NCI-H1105 (cell line): ENCODE results near the gene LRG1.

Experiments
- DNase-seq: peaks from one replicate; lab custom pipeline; 2025; lab: John Stamatoyannopoulos, UW

LRG1 gene

DNA sequence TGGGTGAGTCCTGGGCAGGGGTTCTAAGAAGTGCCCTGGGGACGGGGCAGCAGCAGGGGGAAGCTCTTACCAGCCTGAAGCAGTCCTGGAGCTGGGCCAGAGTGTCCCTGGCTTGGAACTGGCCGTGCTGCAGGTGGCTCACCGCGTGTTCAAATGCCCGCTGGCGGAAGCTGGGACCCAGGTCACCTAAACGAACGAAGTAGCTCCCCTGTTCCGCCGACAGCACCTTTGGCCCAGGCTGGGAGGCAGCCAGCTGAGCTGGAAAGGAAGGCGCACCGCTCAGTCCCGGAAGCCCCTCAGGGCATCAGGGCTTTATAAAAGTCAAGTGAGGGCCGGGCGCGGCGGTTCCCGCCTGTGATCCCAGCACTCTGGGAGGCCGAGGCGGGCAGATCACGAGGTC, 31.1 kb downstream of the LRG1 start:
- DNase-seq, result no peak

DNA sequence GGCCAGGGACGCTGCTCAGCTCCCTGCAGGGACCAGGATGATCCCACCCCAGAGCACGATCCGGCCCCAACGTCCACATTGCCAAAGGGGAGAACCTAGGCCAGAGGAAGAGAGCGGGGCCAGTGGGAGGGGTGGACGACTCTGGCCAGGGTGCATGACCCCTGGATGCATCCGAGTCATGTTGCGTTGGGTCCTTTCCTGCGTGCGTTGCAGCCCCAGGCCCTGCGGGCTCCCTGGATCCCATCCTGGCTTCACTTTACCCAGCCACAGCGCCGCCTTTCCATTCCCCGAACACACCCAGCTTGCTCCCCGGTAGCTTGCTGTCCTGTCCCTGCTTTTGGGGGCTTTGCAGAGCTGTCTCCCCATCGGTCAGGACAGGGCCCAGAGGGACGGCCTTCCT, 32.0 kb downstream of the LRG1 start:
- no peak for DNase-seq

DNA sequence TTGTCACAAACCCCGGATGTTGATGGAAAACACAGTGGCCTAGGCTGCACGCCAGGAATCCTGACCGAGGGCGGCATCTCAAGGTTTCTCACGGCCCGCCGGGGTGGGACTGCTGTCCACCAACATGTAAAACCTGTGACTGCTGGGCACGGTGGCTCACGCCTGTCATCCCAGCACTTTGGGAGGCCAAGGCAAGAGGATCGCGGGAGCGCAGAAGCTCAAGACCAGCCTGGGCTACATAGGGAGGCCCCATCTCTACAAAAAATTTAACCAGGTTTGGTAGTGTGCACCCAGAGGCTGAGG, 32.7 kb downstream of the LRG1 start:
- DNase-seq, result no peak

DNA sequence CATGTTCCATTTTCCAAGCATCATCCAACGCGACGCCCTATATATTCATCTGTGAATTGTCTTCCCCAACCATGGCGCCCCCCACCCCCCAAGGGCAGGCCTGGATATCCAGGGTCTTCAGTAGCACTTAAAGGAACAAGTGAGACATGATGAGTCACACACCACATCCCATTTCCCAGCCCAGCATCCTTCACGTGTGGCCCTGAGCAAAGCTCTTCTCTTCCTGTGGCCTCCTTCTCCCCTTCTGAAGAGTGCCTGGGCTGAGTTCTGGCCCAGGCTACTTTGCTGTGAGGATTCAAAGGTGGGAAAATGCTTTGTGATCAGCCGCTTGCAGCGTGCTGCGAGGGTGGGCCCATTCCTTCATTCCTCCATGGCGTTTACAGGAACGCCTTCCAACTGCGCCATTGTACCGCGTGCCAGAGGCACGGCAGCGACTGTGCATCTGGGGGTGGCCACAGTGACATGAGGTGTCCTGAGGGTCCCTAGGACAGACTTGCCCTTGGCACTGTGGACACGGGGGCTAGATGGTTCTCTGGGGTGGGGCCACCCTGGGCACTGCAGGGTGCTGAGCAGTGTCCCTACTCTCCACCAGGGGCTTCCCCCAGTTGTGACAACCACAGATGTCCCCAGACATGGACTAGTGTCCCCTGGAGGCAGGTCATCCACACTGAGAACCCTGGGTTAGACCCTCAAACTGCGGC, 33.2 kb downstream of the LRG1 start:
- no peak for DNase-seq

DNA sequence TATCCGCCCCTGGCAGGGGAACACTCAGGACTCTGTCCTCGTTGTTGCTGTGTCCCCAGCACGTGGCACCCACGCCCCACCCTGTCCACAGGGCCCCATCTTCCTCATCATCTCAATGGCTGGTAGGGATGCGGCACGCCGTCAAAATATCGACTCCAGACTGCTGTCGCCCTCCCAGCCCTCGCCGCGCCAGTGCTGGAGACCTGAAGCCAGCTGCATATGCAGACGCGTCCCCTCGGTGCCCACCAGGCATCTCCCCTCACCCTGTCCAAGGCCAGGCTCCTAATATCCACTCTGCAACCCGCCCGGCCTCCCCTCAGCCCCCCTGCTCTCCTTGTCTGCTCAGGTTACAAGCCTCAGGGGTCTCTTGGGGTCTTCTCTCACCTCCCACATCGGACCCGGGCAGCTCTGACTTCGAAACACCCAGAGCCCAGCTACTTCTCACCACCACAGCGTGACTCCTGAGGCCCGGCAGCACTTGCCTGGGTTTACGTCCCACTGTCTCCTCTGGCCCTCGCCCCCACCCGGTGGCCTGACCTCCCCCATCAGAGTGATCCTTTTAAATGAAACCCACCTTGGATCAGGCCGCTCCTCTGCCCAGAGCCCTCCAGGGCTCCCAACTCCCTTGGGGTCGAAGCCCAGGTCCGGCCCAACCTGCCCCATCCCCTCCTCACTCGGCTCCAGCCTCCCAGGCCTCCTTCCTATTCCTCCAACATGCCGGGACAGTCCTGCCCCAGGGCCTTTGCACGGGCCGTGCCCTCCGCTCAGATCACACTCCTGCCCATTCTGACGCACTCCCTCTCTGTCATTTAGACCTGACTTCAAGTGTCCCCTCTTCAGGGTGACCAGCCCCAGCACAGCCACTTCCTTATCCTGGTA, 34.0 kb downstream of the LRG1 start:
- DNase-seq, result no peak

DNA sequence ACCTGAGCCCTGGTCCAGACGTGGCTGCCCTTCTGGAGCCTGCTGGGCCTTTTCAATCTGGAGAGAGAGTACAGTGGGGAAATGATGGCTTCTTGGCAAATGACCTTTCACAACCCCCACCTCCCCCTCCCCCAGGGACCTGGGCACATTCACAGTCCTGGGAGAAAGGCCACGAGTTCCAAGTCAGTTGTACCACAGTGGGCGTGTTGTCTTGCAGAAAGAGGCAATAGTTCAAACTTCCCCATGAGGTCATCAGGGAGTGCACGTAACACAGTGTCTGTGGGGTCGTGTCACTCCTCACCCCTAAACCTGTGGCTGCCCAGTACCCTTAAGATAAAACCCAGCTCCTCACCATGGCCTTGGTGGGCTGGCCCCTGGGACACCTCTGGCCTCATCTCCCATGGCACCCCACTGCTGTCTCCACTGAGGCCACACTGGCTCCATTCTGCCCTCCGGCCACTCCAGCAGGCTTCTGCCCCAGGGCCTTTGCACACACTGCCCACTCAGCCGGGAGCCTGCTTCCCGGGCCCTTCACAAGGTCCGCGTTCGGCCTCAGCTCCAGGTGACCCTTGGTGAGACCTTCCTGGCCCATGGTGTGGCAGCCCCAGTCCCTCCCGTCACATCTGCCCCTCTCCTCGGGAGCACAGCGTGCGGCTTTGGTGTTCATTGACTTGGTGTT, 34.8 kb downstream of the LRG1 start:
- DNase-seq, result no peak

DNA sequence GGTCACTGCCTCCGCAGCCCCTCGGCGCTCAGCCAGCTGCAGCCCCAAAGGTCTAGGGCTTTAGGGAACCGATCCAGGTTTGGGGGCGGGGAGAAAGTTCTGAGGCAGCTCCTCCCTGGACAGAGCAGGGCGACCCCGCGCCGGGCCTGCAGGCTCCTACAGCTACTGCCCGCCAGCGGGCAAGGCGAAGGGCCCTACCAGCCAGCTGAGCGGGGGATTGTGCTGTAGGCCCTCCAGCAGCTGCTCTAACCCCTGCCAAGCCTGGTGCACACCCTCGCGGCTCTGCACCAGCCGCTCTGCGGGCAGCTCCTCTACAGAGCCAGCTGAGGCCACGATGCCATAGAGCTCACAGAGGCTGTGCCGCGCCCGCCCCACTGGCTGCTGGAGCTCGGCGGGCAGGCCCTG, 35.5 kb downstream of the LRG1 start:
- no peak for DNase-seq

DNA sequence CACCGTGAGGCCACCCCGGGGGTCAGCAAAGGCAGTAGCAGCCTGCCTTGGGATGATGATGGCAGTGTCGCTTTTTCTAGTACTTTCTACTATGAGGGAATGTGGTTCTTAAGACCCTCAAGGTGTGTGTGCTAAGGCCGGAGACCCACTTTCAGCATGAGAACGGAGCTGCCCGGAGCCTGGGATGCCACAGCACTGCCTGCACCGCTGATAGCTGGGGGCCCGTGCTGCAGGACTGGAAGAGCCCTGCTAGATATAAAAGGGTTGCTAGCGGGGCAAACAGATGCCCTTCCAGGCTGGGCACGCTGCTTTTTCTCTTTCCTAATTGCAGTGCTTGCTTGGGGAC, 36.0 kb downstream of the LRG1 start:
- no peak for DNase-seq

DNA sequence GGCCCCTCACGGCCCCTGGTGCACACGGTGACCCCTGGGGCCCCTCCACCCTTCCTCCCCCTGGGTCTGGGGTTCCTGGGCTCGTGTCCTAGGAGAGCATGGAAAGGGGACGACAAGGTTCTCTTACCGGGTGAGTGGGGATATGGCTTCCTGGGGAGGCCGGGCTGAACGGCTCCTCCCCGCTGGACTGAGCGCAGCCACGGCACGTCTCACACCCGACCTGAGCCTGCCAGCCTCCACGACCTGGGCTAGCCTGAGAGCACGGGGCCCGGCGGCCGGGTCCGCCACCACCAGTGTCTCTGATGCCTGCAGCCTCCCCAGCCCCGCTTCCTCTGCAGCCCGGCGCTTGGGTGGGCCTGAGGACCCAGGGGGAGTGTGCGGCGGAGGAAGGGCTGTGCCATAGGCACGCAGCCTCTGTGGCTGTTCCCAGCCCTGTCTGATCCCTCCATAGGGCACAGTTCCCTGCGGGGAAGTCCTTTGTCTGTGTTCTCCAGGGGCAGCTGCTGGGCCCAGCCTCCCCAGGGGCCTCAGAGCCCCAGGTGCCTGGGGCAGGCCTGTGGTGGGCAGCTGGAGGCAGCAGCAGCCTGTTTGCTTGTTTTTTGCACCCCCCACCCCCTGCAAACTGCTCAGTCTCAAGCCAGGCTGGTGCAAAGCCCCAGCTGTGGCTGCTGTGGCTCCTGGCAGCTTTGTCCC, 36.6 kb downstream of the LRG1 start:
- no peak for DNase-seq

DNA sequence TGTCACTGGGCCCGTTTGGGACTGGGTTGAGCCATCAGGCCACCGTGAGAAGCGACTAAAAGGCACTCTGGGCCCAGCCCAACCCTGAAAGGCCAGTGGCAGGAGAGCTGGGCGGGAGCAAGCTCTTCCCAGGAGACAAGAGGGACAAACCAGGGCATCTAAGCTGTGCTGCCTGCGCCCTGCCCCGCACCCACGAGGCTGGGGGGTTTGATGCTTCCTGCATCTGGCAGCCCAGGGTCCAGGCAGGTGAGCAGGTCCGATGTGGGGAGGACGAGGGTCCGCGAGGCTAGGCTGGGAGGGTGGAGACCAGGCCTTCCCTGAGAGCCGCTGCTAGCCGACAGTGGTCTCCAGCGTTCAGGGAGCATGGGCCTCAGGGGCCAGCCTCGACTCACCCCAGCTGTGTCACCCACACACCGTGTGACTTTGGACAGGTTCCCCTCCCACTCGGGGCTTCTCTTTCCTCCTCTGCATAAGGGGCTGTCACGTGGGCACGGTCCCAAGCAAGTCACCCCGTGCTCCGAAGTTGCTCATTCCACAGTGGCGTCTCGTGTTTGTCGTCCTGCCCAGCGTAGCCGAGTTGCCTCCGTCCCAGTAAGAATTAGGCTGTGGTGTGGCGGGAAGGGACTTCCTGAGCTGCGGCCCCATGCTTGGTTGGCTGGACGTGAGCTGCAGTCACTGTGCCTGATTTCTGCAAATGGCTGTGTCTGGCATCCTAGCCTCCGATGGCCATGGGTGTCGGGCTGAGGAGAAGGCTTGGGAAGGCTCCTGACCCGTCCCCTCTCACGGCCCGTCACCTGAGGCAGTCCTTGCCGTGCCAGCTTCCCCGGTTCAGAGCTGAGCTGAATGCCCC, 37.3 kb downstream of the LRG1 start:
- no peak for DNase-seq

DNA sequence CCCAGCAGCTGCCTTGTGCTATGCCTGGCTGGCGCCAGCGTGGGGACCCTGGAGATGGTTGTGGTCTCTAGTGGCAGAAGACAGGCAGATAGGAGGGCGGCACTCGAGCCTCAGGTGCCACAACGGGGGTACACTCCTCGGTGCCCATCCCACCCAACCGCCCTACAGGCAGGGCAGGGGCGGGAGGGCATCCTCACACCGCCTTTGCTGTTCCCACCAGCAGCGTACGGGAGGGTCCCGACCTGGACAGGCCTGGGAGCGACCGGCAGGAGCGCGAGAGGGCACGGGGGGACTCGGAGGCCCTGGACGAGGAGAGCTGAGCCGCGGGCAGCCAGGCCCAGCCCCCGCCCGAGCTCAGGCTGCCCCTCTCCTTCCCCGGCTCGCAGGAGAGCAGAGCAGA, 38.1 kb downstream of the LRG1 start:
- DNase-seq, result no peak

DNA sequence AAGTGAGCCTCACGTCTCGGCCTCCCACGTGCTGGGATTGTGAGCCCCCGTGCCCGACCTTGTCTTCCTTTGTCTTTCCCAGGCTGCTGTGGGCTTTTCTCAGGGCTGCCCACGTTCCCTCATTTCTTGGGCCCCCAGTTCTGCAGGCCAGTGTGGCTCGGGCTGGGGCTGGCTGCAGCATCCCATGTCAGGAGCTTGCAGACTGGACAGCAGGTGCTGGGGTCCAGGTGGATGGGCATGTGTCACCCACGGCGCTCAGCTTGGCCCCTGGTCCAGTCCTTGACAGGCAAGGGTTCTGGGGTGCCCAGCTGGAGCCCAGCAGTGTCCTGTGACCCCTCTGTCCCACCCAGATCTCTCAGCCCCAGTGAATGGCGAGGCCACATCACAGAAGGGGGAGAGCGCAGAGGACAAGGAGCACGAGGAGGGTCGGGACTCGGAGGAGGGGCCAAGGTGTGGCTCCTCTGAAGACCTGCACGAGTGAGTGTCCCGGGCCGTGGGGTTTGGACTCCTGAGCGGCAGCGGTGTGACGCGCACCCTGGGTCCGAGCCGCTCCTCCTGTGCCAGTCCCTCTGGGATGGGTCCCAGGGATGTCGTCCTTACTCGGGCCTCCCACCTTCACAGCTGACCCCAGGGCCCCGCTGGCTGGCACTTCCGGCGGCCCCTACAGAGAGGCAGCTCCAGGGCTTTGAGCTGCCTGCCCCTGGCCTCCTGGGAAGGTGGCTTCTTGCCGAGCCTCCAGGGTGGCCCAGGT, 38.8 kb downstream of the LRG1 start:
- no peak for DNase-seq

DNA sequence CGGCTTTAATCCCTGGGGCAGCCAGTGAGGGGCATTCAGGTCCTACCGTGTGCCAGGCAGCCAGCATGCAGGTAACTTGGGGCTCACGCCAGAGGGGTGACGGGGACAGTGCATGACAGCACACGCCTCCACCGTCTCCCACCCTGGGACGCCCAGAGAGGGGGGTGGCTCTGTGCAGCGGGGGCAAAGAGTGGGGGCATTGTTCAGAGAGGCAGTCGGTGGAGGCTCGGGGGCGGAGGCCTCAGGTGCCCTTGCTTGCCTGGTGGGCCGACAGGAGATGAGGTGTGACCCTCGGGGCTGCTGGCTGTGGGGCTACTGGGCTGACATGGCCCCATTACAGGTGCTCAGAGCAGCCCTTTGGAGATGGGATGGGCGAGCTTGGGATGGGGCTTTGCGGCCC, 40.0 kb downstream of the LRG1 start:
- no peak for DNase-seq

DNA sequence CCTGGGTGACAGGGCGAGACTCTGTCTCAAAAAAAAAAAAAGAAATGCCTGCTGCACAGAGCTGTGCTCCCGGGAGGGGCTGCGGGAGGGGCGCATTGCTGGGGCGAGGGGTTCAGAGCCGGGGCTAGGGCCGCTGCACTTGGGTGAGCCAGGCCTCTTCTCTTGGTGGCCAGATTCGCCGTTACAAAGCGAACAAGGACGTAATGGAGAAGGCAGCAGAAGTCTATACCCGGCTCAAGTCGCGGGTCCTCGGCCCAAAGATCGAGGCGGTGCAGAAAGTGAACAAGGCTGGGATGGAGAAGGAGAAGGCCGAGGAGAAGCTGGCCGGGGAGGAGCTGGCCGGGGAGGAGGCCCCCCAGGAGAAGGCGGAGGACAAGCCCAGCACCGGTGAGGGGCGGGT, 40.5 kb downstream of the LRG1 start:
- no peak for DNase-seq

DNA sequence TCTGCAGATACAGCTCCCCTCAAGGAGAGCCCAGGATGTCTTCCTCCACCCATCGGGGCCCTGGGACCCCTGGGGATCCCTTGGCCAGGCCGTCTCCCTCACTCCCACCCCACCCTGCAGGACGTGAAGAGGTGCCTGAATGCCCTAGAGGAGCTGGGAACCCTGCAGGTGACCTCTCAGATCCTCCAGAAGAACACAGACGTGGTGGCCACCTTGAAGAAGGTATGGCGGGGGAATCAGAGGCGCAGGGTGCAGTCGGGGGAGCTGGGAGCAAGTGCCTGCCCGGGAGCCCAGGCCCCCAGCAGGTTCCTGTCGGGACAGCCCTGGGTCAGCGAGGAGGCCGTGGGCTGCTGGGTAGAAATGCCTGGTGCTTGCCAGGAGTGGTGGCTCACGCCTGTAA, 41.1 kb downstream of the LRG1 start:
- no peak for DNase-seq

DNA sequence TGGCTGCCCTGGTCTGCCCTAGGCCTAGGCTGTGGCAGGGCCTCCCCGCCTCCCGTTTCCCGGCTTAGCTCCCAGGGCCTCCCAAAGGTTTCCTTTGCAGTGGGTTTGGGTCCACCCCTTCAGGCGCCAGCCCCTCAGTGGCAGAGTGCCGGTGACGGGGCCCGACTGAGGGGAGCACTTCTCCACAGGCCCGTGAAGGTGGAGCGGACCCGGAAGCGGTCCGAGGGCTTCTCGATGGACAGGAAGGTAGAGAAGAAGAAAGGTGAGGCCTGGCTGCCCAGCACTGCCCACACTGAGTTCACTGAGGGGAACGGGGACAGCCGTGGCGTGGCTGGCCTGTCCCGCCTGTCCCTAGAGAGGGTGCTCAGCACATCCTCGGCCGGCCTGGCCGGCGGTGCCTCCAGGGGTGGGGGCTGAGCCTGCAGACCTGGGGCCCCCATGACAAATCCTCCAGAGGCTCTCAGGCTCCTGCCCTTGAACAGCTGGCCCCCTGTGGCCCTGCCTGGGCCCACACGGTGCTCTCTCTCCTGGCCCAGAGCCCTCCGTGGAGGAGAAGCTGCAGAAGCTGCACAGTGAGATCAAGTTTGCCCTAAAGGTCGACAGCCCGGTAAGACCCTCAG, 42.0 kb downstream of the LRG1 start:
- DNase-seq, result no peak

DNA sequence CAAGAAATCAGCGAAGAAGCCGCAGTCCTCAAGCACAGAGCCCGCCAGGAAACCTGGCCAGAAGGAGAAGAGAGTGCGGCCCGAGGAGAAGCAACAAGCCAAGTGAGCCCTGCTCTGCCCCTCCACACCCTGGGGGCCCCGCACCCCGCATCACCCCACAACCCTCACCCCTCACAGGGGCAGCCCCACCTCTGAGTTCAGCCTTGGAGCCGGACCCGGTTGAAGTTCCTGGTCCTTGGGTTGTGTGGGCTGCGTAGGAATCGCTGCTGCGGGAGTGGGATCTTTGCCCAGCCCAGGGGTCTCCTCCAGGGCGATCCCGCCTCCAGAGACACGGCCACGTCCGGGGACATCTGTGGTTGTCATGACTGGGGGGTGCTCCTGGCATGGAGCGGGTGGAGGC, 43.5 kb downstream of the LRG1 start:
- no peak for DNase-seq

DNA sequence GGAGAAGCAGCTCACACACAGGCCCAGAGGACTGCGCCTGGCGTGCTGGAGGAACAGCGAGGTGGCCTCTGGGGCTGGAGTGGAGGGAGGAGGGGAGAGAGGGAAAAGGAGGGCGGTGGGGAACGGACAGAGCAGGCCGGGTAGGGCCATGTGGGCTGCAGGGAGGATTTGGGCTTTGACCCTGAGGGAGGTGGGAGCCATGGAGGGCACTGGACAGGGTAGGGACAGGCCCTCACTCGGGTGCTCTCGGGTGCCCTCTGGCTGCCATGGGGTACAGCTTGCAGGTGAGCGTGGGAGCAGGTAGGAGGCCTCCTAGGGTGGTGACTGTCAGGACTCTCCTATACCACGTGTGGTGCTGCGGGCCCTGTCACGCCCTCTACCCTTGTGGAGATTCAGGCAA, 44.4 kb downstream of the LRG1 start:
- DNase-seq, result no peak

DNA sequence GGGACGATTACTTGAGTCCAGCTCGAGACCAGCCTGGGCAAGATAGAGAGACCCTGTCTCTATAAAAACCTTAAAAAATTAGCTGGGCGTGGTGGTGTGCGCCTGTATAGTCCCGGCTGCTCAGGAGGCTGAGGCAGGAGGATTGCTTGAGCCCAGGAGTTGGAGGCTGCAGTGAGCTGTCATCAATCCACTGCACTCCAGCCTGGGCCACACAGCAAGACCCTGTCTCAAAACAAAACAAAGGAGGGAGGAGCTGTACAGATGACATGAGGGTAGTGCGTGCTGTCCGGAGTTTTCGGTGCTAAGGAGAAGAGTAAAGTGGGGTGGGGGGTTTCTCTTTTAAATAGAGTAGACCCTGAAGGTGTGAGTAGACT, 45.2 kb downstream of the LRG1 start:
- DNase-seq, result no peak

DNA sequence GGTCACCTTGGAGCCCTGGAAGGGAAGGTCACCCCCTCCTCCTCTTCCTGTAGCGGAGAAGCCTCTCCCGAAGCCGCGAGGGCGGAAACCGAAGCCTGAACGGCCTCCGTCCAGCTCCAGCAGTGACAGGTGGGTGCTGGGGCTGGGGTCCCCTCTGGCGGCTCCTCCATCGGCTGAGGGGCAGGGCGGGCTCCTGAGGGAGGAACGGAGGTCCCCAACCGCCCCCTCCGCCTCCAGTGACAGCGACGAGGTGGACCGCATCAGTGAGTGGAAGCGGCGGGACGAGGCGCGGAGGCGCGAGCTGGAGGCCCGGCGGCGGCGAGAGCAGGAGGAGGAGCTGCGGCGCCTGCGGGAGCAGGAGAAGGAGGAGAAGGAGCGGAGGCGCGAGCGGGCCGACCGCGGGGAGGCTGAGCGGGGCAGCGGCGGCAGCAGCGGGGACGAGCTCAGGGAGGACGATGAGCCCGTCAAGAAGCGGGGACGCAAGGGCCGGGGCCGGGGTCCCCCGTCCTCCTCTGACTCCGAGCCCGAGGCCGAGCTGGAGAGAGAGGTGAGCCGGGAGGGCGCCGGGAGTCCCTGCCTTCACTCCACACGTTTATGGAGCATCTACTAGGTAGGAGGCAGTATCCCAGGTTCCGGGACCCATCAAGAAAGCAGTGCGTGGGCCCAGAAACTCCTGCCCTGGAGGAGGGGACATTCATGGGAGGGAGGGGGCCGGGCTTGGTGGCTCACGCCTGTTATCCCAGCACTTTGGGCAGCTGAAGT, 45.7 kb downstream of the LRG1 start:
- no peak for DNase-seq
